Measurements from ENCODE around the gene TBX20.
"Not testable (repeated sequence)": the region's sequence is repeated elsewhere in the genome, so short reads cannot be mapped to it uniquely, and the experiment has no call there.

TBX20 gene

DNA sequence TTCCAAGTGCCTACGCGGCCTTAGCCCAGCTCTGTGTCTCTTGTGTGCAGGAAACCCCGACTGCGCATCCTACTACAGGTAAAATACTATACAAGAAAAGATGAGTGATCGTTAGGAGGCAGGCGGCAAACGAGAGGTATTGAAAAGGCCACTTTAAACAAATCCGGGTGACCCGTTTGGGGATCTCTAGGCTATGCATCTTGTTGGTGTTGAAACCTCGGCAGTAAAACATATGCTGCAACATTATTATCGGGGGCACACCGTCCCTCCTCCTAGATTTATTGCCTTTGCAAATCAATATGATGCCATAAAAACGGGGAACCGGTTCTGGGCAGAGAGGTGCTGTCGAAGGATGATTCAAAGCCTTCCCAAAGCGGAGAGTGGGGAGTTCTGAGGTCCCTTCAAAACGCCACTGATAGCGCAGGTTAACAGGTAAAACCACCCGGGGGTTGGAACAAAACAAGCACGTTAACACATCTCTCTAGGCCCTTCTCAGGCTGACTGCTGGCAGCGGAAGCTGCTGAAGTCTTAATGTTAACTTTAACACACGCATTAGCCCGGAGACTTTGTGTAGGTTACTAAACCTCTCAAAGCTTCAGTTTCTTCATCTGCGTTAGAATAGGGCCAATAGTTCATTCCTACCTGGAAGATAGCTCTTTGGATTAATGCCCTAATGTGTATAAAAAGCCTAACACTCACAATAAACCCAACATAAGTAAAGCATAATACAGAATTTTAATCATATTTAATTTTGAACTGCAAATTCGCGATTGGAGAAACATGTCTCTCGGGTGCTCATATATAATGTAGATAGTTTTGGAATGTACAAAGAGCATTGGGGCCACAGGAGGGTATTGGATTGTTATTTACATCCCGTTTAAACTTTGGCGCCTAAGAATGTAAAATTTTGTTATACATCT lies 2.6 kb upstream of the TBX20 start:
- FAIRE-seq (no peak), DNase-seq (ENCODE audit: extremely low spot score, insufficient read length, low read depth) (no peak)

DNA sequence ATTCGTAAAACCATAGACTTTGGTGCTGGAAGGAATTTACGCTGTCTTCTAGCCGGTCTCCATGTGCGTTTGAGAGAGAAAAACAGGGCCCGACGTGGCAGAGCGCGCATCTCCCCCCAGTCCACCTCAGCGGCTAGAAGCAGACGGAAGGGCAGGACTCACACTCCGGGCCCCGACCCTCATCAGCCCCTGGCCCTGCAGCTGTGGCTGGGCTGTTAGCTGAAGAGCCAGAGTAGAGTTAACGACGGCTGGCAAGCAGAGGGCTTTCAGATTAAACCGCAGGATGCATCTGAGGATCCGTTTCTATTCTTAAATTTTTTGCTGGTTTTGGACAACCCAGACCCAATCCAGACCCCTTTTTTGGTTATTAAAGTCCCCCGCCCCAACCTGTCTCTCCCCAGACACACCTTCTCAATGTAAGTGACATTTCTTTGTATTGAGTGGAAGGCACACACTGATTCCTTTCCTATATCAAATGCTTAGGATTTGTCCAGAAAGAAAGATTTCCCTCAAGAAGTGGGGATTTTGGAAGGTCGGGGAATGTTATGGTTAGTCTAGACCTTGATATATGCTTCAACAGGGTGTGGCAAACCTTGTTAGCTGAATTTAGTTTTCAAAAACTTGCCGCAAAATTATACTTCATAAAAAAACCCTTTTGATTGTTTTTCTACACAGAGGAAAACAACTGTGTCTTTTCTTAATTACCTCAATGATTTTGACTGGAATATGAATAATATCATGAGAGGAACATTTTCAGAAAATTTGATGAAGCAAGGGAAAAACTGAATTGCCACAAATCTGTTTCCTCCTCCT lies 1.7 kb upstream of the TBX20 start:
- FAIRE-seq (no peak), DNase-seq (ENCODE audit: extremely low spot score, insufficient read length, low read depth) (no peak)

- DNase-seq (ENCODE audit: extremely low spot score, insufficient read length, low read depth) (no peak), FAIRE-seq (no peak)
Observed at GRCh38 chr7:35254496-35255442, 869 bp upstream of the TBX20 start.

DNA sequence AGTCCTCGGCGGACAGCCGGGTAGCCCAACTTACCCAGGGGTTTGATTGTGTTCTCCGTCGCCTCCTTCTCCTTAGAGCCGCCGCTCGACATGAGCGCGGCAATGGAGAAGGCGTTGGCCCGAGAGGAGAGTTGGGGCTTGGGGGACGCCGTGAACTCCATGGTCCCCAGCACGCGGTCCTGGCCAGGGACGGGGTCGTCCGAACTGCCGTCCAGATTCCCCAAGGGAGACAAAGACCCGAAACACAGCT lies 515 bp downstream of the TBX20 start:
- FAIRE-seq: no peak
- DNase-seq (ENCODE audit: extremely low spot score, insufficient read length, low read depth): no peak

GRCh38 chr7:35252612-35253459 lies 1.1 kb downstream of the TBX20 start:
- DNase-seq (ENCODE audit: extremely low spot score, insufficient read length, low read depth) (no peak), FAIRE-seq (no peak)

DNA sequence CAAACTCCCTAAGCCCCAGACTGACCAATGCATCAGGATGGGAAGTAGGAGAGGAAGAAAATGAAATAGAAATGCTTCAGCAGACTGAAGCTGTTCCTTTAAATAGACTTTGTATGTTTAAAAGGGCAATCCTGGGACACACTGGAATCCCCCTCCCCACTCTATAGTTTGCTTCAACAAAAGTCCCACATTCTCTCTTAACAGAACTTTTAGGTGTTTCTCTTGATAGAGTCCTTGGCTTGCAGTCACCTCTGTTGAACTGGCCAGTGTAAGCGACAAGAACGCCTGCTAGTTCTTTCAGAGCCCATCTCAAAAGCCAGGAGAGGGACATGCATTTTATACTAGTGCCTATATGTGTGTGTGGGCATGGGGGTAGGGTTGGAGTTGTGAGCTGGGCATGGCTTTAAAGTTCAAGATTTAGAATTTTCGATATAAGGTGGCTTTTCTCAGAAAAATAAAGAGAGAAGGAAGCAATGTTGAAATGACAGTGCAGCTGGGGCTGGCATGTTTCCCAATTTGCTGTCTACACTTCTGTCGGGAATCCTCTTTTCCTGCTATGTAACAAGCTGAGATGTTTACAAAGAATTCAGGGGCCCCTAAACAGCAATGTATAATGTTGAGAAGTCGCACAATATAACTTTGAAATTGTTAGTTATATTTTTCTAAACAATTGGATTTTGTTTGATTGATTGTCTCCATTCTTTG lies 2.1 kb downstream of the TBX20 start:
- no peak for FAIRE-seq
- DNase-seq (ENCODE audit: extremely low spot score, insufficient read length, low read depth): no peak

DNA sequence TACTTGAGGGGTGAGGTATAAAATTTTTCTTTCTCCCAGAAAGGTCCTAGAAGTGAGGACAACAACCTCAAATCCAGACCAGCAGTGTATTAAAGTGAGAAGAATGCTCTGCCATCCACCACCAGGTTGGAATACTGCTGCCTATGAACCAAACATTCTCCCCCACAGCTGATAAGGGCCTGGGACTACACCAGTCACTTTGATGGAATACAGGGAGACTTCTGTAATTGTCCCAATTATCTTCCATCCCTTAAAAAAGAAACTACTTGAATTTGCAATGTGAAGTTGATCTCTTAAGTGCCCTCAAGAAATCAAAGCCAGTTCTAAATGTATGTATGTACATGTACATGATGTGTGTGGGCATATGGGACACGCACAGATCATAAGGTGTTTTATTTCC lies 3.0 kb downstream of the TBX20 start:
- FAIRE-seq (no peak), DNase-seq (ENCODE audit: extremely low spot score, insufficient read length, low read depth) (no peak)

GRCh38 chr7:35250452-35250851 lies 3.4 kb downstream of the TBX20 start:
- DNase-seq (ENCODE audit: extremely low spot score, insufficient read length, low read depth) (no peak), FAIRE-seq (no peak)

DNA sequence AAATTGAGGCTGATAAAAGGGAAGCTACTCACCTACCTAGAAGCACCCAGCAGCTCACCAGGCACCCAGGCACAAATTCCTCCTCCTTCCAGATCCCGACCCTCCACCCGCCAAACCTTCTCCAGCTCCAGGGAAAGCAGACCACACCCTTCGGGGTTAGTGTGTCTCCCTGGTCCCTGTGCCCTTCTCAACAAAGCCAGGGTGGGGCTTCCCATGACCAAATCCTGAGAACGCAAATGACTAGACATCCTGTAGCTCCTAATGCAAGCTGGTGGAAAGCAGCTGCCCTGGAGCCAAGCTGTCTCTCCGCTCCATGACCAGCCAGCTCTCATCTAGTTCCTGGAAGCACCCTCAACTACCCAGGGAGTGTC lies 4.4 kb downstream of the TBX20 start:
- DNase-seq (ENCODE audit: extremely low spot score, insufficient read length, low read depth): no peak
- FAIRE-seq: no peak

GRCh38 chr7:35248576-35249536 lies 5.0 kb downstream of the TBX20 start:
- DNase-seq (ENCODE audit: extremely low spot score, insufficient read length, low read depth) (no peak), FAIRE-seq (no peak)

DNA sequence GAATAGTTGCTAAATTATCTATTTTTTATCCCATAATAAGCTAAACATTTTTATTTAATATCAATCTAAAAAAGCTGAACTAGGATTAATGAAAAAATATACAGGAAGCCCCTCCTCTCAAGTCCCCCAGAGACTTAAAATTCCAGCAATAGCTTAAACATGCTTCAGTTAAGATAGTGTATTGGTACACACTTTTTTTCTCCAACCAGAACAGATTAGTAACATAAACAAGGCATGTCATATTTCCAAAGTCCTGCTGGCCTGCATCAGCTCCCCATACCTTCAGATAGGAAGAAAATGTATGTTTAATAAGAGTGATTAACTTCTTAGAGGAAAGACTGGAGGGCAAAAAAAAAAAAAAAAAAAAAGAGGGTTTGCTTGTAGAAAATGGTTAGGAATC lies 7.1 kb downstream of the TBX20 start:
- no peak for FAIRE-seq
- no peak for DNase-seq (ENCODE audit: extremely low spot score, insufficient read length, low read depth)

DNA sequence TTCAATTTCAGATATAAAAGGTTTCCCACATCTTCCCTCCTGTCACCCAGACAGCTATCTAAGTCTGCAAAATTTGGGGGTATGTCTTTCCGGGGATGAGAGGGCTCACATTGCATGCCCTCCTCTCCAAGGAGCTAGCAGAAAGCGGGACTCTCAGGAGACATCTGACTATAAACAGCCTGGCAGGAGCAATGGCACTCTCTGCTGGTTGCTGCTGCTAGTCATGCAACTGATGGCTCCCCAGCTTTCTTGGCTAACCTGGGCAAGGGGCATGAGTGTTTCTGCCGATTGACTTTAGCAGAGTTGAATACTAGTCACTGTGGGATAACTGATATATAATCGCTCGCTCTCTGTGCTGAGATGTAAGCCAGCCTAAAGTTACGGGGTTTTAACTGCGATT lies 12.0 kb downstream of the TBX20 start:
- FAIRE-seq (no peak), DNase-seq (ENCODE audit: extremely low spot score, insufficient read length, low read depth) (no peak)

DNA sequence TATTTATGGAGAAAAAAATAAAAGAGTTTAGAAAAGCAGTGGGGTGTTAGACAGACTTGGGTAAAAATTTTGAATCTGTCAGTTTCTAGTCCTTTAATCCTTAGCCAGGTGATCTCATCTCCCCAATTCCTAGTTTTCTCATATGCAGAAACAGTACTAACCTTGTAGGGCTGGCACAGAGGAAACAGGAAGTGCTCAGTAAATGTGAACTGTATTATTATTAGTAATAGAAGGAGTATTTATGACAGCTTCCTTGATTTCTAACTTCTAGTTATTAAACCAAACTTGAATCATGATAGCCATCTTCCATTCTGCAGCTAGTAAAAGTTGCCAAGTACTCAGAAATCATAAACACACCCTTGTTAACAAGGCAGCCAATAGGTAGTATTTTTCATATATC lies 12.5 kb downstream of the TBX20 start:
- FAIRE-seq (no peak), DNase-seq (ENCODE audit: extremely low spot score, insufficient read length, low read depth) (no peak)

GRCh38 chr7:35241008-35241407 lies 12.9 kb downstream of the TBX20 start:
- not testable (repeated sequence) for DNase-seq (ENCODE audit: extremely low spot score, insufficient read length, low read depth); FAIRE-seq

DNA sequence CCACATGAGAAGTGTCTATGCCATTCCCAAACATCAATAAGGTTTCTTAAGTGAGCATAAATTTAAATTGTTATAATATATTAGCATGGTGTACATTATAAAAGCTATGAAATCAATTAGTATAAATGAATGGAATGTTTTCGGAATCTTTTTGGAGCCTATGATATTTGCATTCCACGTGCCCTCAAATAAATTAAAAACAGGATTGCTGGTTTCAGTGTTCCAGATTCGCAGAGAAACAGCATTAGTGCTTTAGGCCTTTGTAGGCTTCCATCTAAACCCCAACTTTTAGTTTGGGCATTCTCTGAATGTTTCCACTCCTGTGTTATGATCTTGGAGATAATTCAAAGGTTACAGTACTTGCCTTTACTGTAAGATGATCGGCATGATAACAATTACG lies 15.4 kb downstream of the TBX20 start:
- DNase-seq (ENCODE audit: extremely low spot score, insufficient read length, low read depth); FAIRE-seq: not testable (repeated sequence)

- no peak for FAIRE-seq
- DNase-seq (ENCODE audit: extremely low spot score, insufficient read length, low read depth): no peak
Observed at GRCh38 chr7:35232994-35233393, 20.9 kb downstream of the TBX20 start.

GRCh38 chr7:35231221-35231620 lies 22.7 kb downstream of the TBX20 start:
- not testable (repeated sequence) for DNase-seq (ENCODE audit: extremely low spot score, insufficient read length, low read depth); FAIRE-seq

Measured in GM18507 (cell line).